Mesenchymal stem cell (in vitro differentiated cells and primary cell): ENCODE measurements around the gene ZNF30. TPM values are rescaled to one million over a fixed set of nuclear protein-coding genes. Genes with fewer than 3 reads are reported as not detected.

Source experiments
- DNase-seq: peaks from one replicate; pipeline ENCODE4 v3.0.0-alpha.2; 2013
- H2AFZ ChIP-seq: one replicate; pipeline ENCODE4 v1.6.1; 2013; ENCODE audit warnings: low read depth, mild to moderate bottlenecking, control low read depth, inconsistent platforms, low read length, moderate library complexity
- H2AK5ac ChIP-seq: 2 replicates; pipeline ENCODE4 v1.6.1; 2013; ENCODE audit warnings: low read length, moderate library complexity, mild to moderate bottlenecking, inconsistent platforms; ENCODE audit not compliant: severe bottlenecking
- H2BK120ac ChIP-seq: one replicate; pipeline ENCODE4 v1.6.1; 2013; ENCODE audit warnings: low read depth, mild to moderate bottlenecking, inconsistent platforms, low read length, moderate library complexity
- H2BK12ac ChIP-seq, 2 experiments: one replicate each; pipeline ENCODE4 v1.6.1; 2013; ENCODE audit warnings: inconsistent platforms in 2 of 2, low read length in 2 of 2, mild to moderate bottlenecking in 2 of 2, moderate library complexity in 2 of 2, control low read depth in 1 of 2
- H2BK15ac ChIP-seq: one replicate; pipeline ENCODE4 v1.6.1; 2013; ENCODE audit warnings: mild to moderate bottlenecking, low read depth, inconsistent platforms; ENCODE audit not compliant: poor library complexity, severe bottlenecking
- H2BK5ac ChIP-seq: 2 replicates; pipeline ENCODE4 v1.6.1; 2013; ENCODE audit warnings: low read depth, mild to moderate bottlenecking, low read length, control low read depth, inconsistent platforms; ENCODE audit not compliant: poor library complexity, severe bottlenecking
- H3K14ac ChIP-seq, 2 experiments: one replicate each; pipeline ENCODE4 v1.6.1; 2013; ENCODE audit warnings: inconsistent platforms in 2 of 2, low read length in 2 of 2, control low read depth in 1 of 2, mild to moderate bottlenecking in 1 of 2, moderate library complexity in 1 of 2
- H3K18ac ChIP-seq, 2 experiments: one replicate each; pipeline ENCODE4 v1.6.1; 2013; ENCODE audit warnings: inconsistent platforms in 2 of 2, low read length in 2 of 2, control low read depth in 1 of 2, low read depth in 1 of 2, mild to moderate bottlenecking in 1 of 2
- H3K23ac ChIP-seq, 2 experiments: one replicate each; pipeline ENCODE4 v1.6.1; 2013; ENCODE audit warnings: inconsistent platforms in 2 of 2, low read length in 2 of 2, mild to moderate bottlenecking in 2 of 2, moderate library complexity in 2 of 2, control low read depth in 1 of 2
- H3K27ac ChIP-seq: 2 replicates; pipeline ENCODE4 v1.5.1; 2013; ENCODE audit warnings: mild to moderate bottlenecking, moderate library complexity, low read length, control low read depth, inconsistent platforms; ENCODE audit not compliant: poor library complexity, severe bottlenecking
- H3K27me3 ChIP-seq, 2 experiments: 2 replicates each; pipeline versions ENCODE4 v1.6.1 to v1.7.0; 2013; ENCODE audit warnings: low read length in 2 of 2, mild to moderate bottlenecking in 2 of 2, moderate library complexity in 2 of 2, control low read depth in 1 of 2, inconsistent platforms in 1 of 2; ENCODE audit not compliant: control insufficient read depth in 1 of 2, insufficient read depth in 1 of 2
- H3K36me3 ChIP-seq, 2 experiments: 2 replicates each; pipeline versions ENCODE4 v1.6.1 to v1.7.0; 2013; ENCODE audit warnings: low read length in 2 of 2, control low read depth in 1 of 2, inconsistent platforms in 1 of 2, low read depth in 1 of 2, mild to moderate bottlenecking in 1 of 2; ENCODE audit not compliant: insufficient read depth in 2 of 2, control insufficient read depth in 1 of 2
- H3K4ac ChIP-seq, 2 experiments: one replicate each; pipeline ENCODE4 v1.6.1; 2013; ENCODE audit warnings: inconsistent platforms in 2 of 2, low read length in 2 of 2, mild to moderate bottlenecking in 2 of 2, moderate library complexity in 2 of 2, control low read depth in 1 of 2, low read depth in 1 of 2
- H3K4me1 ChIP-seq: 2 replicates; pipeline ENCODE4 v1.6.1; 2013; ENCODE audit warnings: low read depth, low read length, control low read depth; ENCODE audit not compliant: control insufficient read depth, insufficient read depth
- H3K4me2 ChIP-seq: 2 replicates; pipeline ENCODE4 v1.6.1; 2013; ENCODE audit warnings: low read length, mild to moderate bottlenecking, inconsistent platforms; ENCODE audit not compliant: poor library complexity, severe bottlenecking
- H3K4me3 ChIP-seq, 2 experiments: 2 replicates each; pipeline versions ENCODE4 v1.5.1 to v1.7.0; 2013; ENCODE audit warnings: low read length in 2 of 2, mild to moderate bottlenecking in 2 of 2, control low read depth in 1 of 2, low read depth in 1 of 2; ENCODE audit not compliant: insufficient read depth in 1 of 2
- H3K79me1 ChIP-seq: replicated peaks from 2 replicates; pipeline ENCODE4 v1.6.1; 2013; ENCODE audit warnings: mild to moderate bottlenecking, control low read depth, low read length, inconsistent platforms; ENCODE audit not compliant: poor library complexity, severe bottlenecking
- H3K9ac ChIP-seq: 2 replicates; pipeline ENCODE4 v1.7.0; 2013; ENCODE audit warnings: mild to moderate bottlenecking, low read length, moderate library complexity
- H3K9me3 ChIP-seq: 2 replicates; pipeline ENCODE4 v1.7.0; 2013; ENCODE audit warnings: mild to moderate bottlenecking, low read length; ENCODE audit not compliant: control insufficient read depth
- H4K8ac ChIP-seq: one replicate; pipeline ENCODE4 v1.6.1; 2013; ENCODE audit warnings: inconsistent platforms, mild to moderate bottlenecking, low read length, moderate library complexity
- H4K91ac ChIP-seq: one replicate; pipeline ENCODE4 v1.6.1; 2013; ENCODE audit warnings: mild to moderate bottlenecking, low read length, inconsistent platforms
- WGBS: methylation state at CpG from one replicate; pipeline ENCODE4 v1.1.7; 2013; ENCODE audit warnings: mixed read lengths; 5-methylcytosine and 5-hydroxymethylcytosine counted together
- polyA plus RNA-seq, 2 experiments: library from polyadenylated mRNA; stranded (reverse); fragments of 200-250 nt; gene quantifications; one replicate each; pipeline ENCODE4 v1.2.3, GENCODE V29; 2013

ZNF30 gene
- polyA plus RNA-seq (2013, experiment 1 of 2) = 1.5 TPM
- polyA plus RNA-seq (2013, experiment 2 of 2) = 1.6 TPM

DNA sequence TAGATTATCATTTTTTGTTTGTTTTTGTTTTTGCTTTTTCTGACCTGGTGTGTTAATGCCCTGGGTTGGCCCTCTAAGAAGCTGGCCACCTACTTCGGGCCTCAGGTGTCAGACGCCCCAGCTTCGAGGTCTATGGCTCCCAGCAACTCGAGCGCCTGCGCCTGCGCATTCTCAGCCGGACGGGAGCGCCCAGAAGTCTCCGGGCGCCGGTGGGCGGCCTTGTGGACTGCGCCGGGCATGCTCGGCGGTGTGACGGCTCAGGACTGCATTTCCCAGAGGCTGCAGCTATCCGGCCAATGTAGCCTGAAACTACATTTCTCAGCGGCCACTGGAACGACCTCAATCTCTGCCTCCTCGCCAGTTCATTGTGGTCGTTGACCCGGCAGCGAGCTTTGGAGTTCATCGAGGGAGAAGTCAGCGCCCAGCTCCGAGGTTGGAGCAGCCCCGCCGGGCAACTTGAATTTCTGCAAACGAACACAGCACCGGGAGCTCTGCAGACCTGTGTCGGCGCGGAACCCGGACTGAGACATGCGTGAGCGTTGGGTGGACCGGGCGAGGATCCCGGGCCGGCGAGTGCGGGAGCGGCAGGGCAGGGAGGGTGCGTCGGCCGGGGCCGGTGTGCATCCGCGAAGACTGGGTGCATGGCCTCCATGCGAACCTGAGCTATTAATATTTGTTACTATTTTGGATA, at the start of gene ZNF30:
TSS of gene ZNF30 (plus strand) at position 219 of the 691 bp plus-strand sequence. CDS start 3,045 bp downstream, outside the sequence.
- Histone ChIP-seq H2AK5ac (no peak within 1 kb of the TSS), H3K18ac (peak within 1 kb of the TSS; percentile 46 to 58), H2BK15ac (no peak within 1 kb of the TSS), H3K14ac (no peak within 1 kb of the TSS), H2BK5ac (no peak within 1 kb of the TSS), H3K9ac (peak within 1 kb of the TSS; percentile 88), H3K27me3 (no peaks in the 10 kb centered on the region), H3K23ac (peak within 1 kb of the TSS in 1 of 2 experiments; percentile 9), H4K91ac (no peak within 1 kb of the TSS), H3K4ac (peak within 1 kb of the TSS in 1 of 2 experiments; percentile 24), H3K9me3 (no peaks in the 10 kb centered on the region), H4K8ac (peak within 1 kb of the TSS; percentile 2), H3K4me2 (peak within 1 kb of the TSS; percentile 87), H2BK120ac (peak within 1 kb of the TSS; percentile 34), H3K36me3 (peaks cover 0 to 8% of the 10 kb centered on the region in 2 experiments), H2AFZ (peak within 1 kb of the TSS; percentile 83), H3K4me3 (peak within 1 kb of the TSS; percentile 66 to 94), H3K4me1 (peaks cover 3% of the 10 kb centered on the region), H3K27ac (peak within 1 kb of the TSS; percentile 85), H3K79me1 (peaks cover 15% of the 10 kb centered on the region), H2BK12ac (no peak within 1 kb of the TSS)
- DNase-seq = peak; percentile 92
- WGBS = under 1% methylated on average over 37 of the region's 53 CpGs

DNA sequence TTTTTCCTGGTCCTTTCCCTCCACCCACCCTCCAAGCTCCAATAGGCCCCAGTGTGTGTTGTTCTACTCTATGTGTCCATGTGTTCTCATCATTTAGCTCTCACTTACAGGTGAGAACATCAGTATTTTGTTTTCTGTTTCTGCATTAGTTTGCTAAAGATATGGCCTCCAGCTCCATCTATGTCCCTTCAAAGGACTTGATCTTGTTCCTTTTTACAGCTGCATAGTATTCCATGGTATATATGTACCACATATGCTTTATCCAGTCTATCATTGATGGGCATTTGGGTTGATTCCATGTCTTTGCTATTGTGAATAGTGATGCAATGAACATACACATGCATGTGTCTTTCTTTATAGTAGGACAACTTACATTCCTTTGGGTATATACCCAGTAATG, 47.1 kb upstream of the ZNF30 start:
- Histone ChIP-seq H3K79me1 (no peaks in the 10 kb centered on the region), H2BK15ac (no peak overlapping the region), H3K14ac (no peak overlapping the region), H4K91ac (no peak overlapping the region), H2BK12ac (no peak overlapping the region), H3K18ac (no peak overlapping the region), H2AFZ (no peak overlapping the region), H3K23ac (no peak overlapping the region), H3K9ac (no peak overlapping the region), H3K4me3 (no peak overlapping the region), H2BK120ac (no peak overlapping the region), H2BK5ac (no peak overlapping the region), H3K27ac (no peak overlapping the region), H3K4me2 (no peak overlapping the region), H3K9me3 (peaks cover 27% of the 10 kb centered on the region), H3K36me3 (no peaks in the 10 kb centered on the region), H3K4ac (no peak overlapping the region), H3K27me3 (no peaks in the 10 kb centered on the region), H4K8ac (no peak overlapping the region), H3K4me1 (no peaks in the 10 kb centered on the region), H2AK5ac (no peak overlapping the region)
- DNase-seq = no peak

DNA sequence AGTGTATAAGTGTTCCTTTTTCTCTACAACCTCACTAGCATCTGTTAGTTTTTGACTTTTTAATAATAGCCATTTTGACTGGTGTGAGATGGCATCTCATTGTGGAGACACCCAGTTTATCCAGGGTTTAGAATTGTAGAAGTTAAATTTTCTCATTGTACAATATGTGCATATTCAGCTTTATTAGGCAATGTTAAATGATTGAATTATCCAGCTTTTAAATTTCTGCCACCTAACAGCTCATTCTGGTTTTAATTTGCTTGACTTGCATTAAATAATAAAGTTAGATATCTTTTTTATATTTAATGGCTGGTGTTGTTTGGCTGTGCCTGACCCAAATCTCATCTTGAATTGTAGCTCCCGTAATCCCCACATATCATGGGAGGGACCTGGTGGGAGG, 46.7 kb upstream of the ZNF30 start:
- H2BK120ac ChIP-seq = no peak overlapping the region
- H2AK5ac ChIP-seq = no peak overlapping the region
- no peak overlapping the region for H4K8ac ChIP-seq
- H3K4me1 ChIP-seq = no peaks in the 10 kb centered on the region
- no peak overlapping the region for H3K27ac ChIP-seq
- no peaks in the 10 kb centered on the region for H3K27me3 ChIP-seq
- no peak overlapping the region for H2BK15ac ChIP-seq
- DNase-seq = no peak
- H2BK12ac ChIP-seq = no peak overlapping the region
- H3K18ac ChIP-seq = no peak overlapping the region
- no peak overlapping the region for H3K23ac ChIP-seq
- H2BK5ac ChIP-seq = no peak overlapping the region
- H3K9ac ChIP-seq = no peak overlapping the region
- no peak overlapping the region for H2AFZ ChIP-seq
- no peak overlapping the region for H3K14ac ChIP-seq
- H3K79me1 ChIP-seq = no peaks in the 10 kb centered on the region
- no peak overlapping the region for H4K91ac ChIP-seq
- H3K9me3 ChIP-seq = peaks cover 30% of the 10 kb centered on the region
- H3K4me3 ChIP-seq = no peak overlapping the region
- H3K36me3 ChIP-seq = no peaks in the 10 kb centered on the region
- 100% methylated on average over 1 of the region's 1 CpG for WGBS
- H3K4me2 ChIP-seq = no peak overlapping the region
- H3K4ac ChIP-seq = no peak overlapping the region

DNA sequence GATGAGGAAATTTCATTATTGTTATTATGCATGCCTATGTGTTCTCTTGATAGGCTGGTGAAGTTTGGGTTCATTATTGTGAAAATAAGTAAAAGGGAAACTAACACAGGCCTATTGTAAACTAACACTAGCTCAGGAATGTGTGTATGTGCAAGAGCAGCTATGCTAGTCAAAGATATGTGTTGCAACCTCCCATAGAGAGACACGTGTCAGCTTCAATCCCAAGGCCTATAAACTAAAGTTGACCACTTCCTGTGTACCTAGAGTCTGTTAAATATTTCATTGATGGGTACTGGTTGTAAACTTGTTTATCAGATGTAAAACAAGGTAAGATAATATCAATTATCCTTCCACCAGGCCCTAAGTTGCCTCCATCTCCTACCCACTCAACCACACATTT, 44.7 kb upstream of the ZNF30 start:
- no peak overlapping the region for H4K91ac ChIP-seq
- no peak overlapping the region for H2BK120ac ChIP-seq
- H3K14ac ChIP-seq = no peak overlapping the region
- no peak overlapping the region for H4K8ac ChIP-seq
- no peaks in the 10 kb centered on the region for H3K27me3 ChIP-seq
- H3K9me3 ChIP-seq = peaks cover 42% of the 10 kb centered on the region
- H3K18ac ChIP-seq = no peak overlapping the region
- no peak overlapping the region for H2BK12ac ChIP-seq
- H3K27ac ChIP-seq = no peak overlapping the region
- no peak overlapping the region for H2AFZ ChIP-seq
- H2BK15ac ChIP-seq = no peak overlapping the region
- H2BK5ac ChIP-seq = no peak overlapping the region
- no peaks in the 10 kb centered on the region for H3K79me1 ChIP-seq
- DNase-seq = peak; percentile 17
- H3K4me2 ChIP-seq = no peak overlapping the region
- no peak overlapping the region for H3K9ac ChIP-seq
- no CpG with 5 or more reads among the region's 1 CpG for WGBS
- H3K36me3 ChIP-seq = no peaks in the 10 kb centered on the region
- no peaks in the 10 kb centered on the region for H3K4me1 ChIP-seq
- H3K4me3 ChIP-seq = no peak overlapping the region
- no peak overlapping the region for H3K4ac ChIP-seq
- no peak overlapping the region for H2AK5ac ChIP-seq
- no peak overlapping the region for H3K23ac ChIP-seq
